Upper lobe of right lung (tissue), 1 donor: Measurements from ENCODE around the gene RTCA. TPM values are rescaled to one million over a fixed set of nuclear protein-coding genes. Genes with fewer than 3 reads are reported as not detected.
A peak's percentile ranks its signal among the peaks of the same experiment; 100 is the strongest.
"Not testable (repeated sequence)": the region's sequence is repeated elsewhere in the genome, so short reads cannot be mapped to it uniquely, and the experiment has no call there.

Experiments used
- ATAC-seq: fragments of 200-7000 bp; cut with Tn5 transposase; one replicate; pipeline ENCODE4 v1.9.1; 2020; ENCODE audit warnings: mild to moderate bottlenecking, moderate library complexity
- DNase-seq: peaks from one replicate; pipeline ENCODE4 v3.0.0-alpha.2; 2020
- H3K27ac ChIP-seq: fragments of 200-600 bp; one replicate; pipeline ENCODE4 v1.8.0; 2022
- H3K27me3 ChIP-seq: fragments of 200-600 bp; one replicate; pipeline ENCODE4 v1.8.0; 2022; ENCODE audit warnings: mild to moderate bottlenecking
- H3K36me3 ChIP-seq: fragments of 200-600 bp; one replicate; pipeline ENCODE4 v1.8.0; 2022
- H3K4me1 ChIP-seq: fragments of 200-600 bp; one replicate; pipeline ENCODE4 v1.8.0; 2022
- H3K4me3 ChIP-seq: fragments of 200-600 bp; one replicate; pipeline ENCODE4 v1.8.0; 2022; ENCODE audit warnings: mild to moderate bottlenecking
- H3K9me3 ChIP-seq: fragments of 200-600 bp; one replicate; pipeline ENCODE4 v1.8.0; 2022
- CTCF ChIP-seq: fragments of 200-600 bp; IDR thresholded peaks from one replicate; pipeline ENCODE4 v1.8.0; 2022; ENCODE audit warnings: antibody characterized with exemption
- intact Hi-C: fragments of 100-400 bp; cut with DNase I; formaldehyde crosslinking; loops from one replicate; pipeline ENCODE4 v1.11.0; 2022
- total RNA-seq: library from RNA; stranded (reverse); fragmentation: NEBNext Ultra II Directional; extraction: Animal tissue kit (Norgen Biotek cat#: 25700); gene quantifications from one replicate; pipeline ENCODE4 v1.2.1, GENCODE V29; 2021
- donor health status: DM: no; HTN: yes; CAD: no; lungs with severe emphysema.

RTCA gene
- total RNA-seq, 1 donor from 2014 or later: 27.7 TPM

GRCh38 chr1:100261686-100262085 is 4.3 kb upstream of the RTCA start:
- intact Hi-C loops: no loop called here
- no peaks in the 10 kb centered on the region for H3K27me3 ChIP-seq
- H3K4me3 ChIP-seq: no peak overlapping the region
- ATAC-seq (no peak), DNase-seq (no peak)
- H3K36me3 ChIP-seq: no peaks in the 10 kb centered on the region
- H3K27ac ChIP-seq: no peak overlapping the region
- H3K9me3 ChIP-seq: no peaks in the 10 kb centered on the region
- no peak for TF ChIP-seq CTCF
- H3K4me1 ChIP-seq: peaks cover 5% of the 10 kb centered on the region

GRCh38 chr1:100264081-100264480 is 1.9 kb upstream of the RTCA start:
- intact Hi-C loops, H3K27me3 ChIP-seq, DNase-seq, H3K9me3 ChIP-seq, H3K4me3 ChIP-seq, H3K27ac ChIP-seq, ATAC-seq: not testable (repeated sequence)
- H3K4me1 ChIP-seq: peaks cover 21% of the 10 kb centered on the region
- H3K36me3 ChIP-seq: peaks cover 11% of the 10 kb centered on the region

- Histone ChIP-seq H3K27ac (peak overlapping the region; percentile 92), H3K27me3 (no peaks in the 10 kb centered on the region), H3K9me3 (no peaks in the 10 kb centered on the region), H3K4me3 (peak overlapping the region; percentile 93), H3K36me3 (peaks cover 24% of the 10 kb centered on the region), H3K4me1 (peaks cover 25% of the 10 kb centered on the region)
- ATAC-seq (peak; percentile 10), DNase-seq (no peak)
- no peak for TF ChIP-seq CTCF
- intact Hi-C loops: no loop called here
Observed at GRCh38 chr1:100265562-100265930, 470 bp upstream of the RTCA start.

- TF ChIP-seq CTCF: no peak
- H3K4me1 ChIP-seq: peaks cover 25% of the 10 kb centered on the region
- intact Hi-C loops: no loop called here
- ATAC-seq (peak; percentile 50), DNase-seq (no peak)
- H3K9me3 ChIP-seq: no peaks in the 10 kb centered on the region
- peak overlapping the region; percentile 93 for H3K4me3 ChIP-seq
- peaks cover 36% of the 10 kb centered on the region for H3K36me3 ChIP-seq
- H3K27ac ChIP-seq: peak overlapping the region; percentile 92
- H3K27me3 ChIP-seq: no peaks in the 10 kb centered on the region
Observed at GRCh38 chr1:100266741-100267140, 725 bp downstream of the RTCA start.

GRCh38 chr1:100267284-100267683 is 1.3 kb downstream of the RTCA start:
- Histone ChIP-seq H3K27ac (no peak overlapping the region), H3K4me3 (peak overlapping the region; percentile 93), H3K9me3 (no peaks in the 10 kb centered on the region), H3K4me1 (peaks cover 25% of the 10 kb centered on the region), H3K36me3 (peaks cover 42% of the 10 kb centered on the region), H3K27me3 (no peaks in the 10 kb centered on the region)
- TF ChIP-seq CTCF: no peak
- DNase-seq: no peak
- ATAC-seq: no peak
- intact Hi-C loops: no loop called here

- ATAC-seq: no peak
- Histone ChIP-seq H3K27me3 (no peaks in the 10 kb centered on the region), H3K4me3 (no peak overlapping the region), H3K9me3 (no peaks in the 10 kb centered on the region), H3K36me3 (peaks cover 51% of the 10 kb centered on the region), H3K27ac (no peak overlapping the region), H3K4me1 (peaks cover 25% of the 10 kb centered on the region)
- no peak for TF ChIP-seq CTCF
- intact Hi-C loops: no loop called here
- no peak for DNase-seq
Observed at GRCh38 chr1:100268202-100268601, 2.2 kb downstream of the RTCA start.
